ENCODE results near the gene CSMD2.

Gene CSMD2

DNA sequence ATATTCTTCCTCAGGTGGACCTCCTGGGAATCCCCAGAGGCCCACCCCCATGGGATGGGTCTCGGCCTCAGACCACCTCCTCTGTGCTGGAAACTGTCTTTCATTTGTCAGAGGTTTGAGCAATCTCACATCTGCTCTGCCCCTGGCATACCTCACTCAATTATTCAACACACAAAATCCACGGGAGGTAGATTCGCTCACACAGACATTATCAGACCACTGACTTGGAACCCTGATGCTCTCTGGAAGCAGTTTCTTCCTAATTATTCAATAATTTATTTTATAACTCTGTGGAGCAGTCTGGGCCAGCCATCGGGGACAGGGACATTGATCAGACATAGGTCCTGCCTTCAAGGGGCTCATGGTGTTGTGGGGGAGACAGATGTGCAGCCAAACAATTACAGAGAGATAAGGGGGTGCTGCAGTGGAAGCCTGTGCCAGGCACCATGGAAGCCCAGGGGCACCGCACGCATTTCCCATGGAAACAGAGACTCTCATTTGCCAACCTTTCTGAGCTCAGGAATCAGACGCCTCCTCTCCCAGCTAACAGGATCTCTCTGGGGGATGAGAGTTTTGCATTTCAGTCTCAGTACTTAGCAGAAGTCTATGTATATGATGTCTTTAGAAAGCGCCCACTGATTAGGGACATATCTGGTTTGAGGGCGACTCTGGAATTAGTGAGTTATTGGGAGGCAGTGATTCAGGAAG is 204.7 kb downstream of the CSMD2 start:
- TF ChIP-seq, protein P1, sequence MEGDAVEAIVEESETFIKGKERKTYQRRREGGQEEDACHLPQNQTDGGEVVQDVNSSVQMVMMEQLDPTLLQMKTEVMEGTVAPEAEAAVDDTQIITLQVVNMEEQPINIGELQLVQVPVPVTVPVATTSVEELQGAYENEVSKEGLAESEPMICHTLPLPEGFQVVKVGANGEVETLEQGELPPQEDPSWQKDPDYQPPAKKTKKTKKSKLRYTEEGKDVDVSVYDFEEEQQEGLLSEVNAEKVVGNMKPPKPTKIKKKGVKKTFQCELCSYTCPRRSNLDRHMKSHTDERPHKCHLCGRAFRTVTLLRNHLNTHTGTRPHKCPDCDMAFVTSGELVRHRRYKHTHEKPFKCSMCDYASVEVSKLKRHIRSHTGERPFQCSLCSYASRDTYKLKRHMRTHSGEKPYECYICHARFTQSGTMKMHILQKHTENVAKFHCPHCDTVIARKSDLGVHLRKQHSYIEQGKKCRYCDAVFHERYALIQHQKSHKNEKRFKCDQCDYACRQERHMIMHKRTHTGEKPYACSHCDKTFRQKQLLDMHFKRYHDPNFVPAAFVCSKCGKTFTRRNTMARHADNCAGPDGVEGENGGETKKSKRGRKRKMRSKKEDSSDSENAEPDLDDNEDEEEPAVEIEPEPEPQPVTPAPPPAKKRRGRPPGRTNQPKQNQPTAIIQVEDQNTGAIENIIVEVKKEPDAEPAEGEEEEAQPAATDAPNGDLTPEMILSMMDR (IDR thresholded peaks at IDR 0.05; ENCODE audit: control insufficient read depth, extremely low read depth, insufficient read depth) = no peak
- DNase-seq (ENCODE audit: low read depth) = no peak

DNA sequence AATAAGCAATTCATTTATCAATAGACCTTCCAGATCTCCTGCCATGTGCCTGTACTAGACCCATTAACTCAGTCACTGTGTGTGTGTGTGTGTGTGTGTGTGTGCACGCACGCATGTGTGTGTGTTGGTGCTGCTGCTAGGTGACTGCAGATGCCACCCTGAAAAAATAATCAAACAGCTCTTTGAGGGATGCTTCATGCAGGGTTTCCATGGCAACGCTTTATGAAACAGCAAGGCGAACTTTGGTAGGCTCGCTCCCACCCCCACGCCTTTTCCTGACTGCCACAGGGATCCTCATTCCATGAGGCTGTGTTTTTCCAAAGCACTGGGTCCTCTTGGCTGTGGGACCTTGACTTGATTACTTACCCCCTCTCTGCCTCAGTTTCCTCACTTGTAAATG is 207.2 kb downstream of the CSMD2 start:
- DNase-seq (ENCODE audit: low read depth) = no peak
- TF ChIP-seq, protein P1 (IDR thresholded peaks at IDR 0.05; ENCODE audit: control insufficient read depth, extremely low read depth, insufficient read depth) = no peak

More for the DNA sequence above, 204.7 kb downstream of the CSMD2 start:
- no peak overlapping the region for H3K4me3 ChIP-seq (ENCODE audit: low read depth, low read length)

DNA sequence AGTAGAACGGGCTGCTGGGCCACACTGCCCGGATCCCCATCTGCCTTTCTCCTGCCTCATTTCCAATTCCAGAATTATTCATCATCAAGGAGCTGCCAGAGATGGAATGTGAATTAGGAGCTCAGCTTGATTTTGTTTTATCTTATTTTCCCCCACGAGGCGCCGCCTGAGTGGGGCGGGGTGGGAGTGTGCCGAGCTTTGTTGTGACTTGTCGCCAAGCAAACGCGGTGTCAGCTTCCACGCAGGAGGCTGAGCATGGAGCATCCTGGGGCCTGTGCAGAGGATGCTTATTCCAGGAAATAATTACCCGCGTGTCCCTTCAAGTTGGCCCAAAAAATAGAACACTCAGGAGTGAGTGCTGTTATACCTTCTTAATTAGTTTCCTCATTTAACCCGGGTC is 209.9 kb downstream of the CSMD2 start:
- H3K4me3 ChIP-seq (ENCODE audit: low read depth, low read length) = no peak overlapping the region
- DNase-seq (ENCODE audit: low read depth) = no peak
- TF ChIP-seq, protein P1 (IDR thresholded peaks at IDR 0.05; ENCODE audit: control insufficient read depth, extremely low read depth, insufficient read depth) = no peak

More for the DNA sequence above, 207.2 kb downstream of the CSMD2 start:
- no peak overlapping the region for H3K4me3 ChIP-seq (ENCODE audit: low read depth, low read length)

DNA sequence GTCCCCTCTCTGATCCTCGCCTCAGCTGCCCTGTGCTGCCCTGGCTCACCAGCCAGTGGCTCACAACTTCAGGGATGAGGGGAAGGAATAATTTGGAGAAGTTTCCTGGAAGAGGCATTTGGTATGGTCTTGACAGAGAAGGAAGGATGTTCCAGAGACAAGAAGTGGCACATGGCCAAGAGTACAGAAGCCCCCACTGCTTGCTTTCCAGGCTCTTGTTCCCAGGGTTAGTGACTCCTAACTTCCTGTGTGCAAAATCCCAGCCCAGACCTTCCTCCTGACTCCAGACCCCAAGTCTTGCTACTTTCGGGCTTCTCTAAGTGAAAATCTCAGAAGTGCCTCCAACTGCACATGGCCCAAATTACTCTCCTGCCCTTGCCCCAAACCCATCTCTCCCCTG is 215.5 kb downstream of the CSMD2 start:
- TF ChIP-seq, protein P1 (IDR thresholded peaks at IDR 0.05; ENCODE audit: control insufficient read depth, extremely low read depth, insufficient read depth) = no peak
- no peak overlapping the region for H3K4me3 ChIP-seq (ENCODE audit: low read depth, low read length)
- DNase-seq (ENCODE audit: low read depth) = no peak

DNA sequence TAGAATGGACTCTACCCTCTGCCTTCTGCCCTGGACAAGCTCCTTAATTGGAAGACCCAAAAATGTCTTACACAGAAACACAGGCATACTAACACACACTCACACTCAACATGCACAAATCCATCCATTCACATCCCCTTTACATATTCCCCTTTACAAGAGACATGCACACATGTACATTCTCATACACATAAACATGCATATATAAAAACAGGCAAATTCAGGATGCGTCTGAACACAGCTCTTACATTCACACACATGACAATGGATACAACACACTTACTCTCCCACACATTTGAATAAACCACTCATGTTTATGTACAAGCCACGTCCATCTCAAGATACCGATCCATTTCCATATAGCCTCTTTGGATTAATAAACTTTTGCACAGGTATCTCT is 216.7 kb downstream of the CSMD2 start:
- H3K4me3 ChIP-seq (ENCODE audit: low read depth, low read length) = no peak overlapping the region
- TF ChIP-seq, protein P1 (IDR thresholded peaks at IDR 0.05; ENCODE audit: control insufficient read depth, extremely low read depth, insufficient read depth) = no peak
- no peak for DNase-seq (ENCODE audit: low read depth)

DNA sequence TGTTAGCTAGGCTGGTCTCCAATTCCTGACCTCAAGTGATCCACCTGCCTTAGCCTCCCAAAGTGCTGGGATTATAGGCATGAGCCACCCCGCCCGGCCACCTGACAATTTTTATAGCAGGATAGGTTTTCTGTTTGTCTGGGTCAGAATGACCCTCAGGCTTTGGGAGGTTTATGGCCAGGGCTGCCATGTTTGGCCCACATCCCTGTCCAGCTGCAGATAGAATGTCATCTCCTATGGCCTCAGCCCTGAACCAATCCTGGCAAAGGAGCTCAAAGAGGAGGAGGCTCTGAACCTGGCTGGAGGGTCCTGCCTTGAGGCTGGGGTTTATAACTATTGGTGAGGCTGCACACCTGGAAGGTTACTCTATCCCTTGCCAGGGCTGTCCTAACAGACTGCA is 218.2 kb downstream of the CSMD2 start:
- no peak for DNase-seq (ENCODE audit: low read depth)
- TF ChIP-seq, protein P1 (IDR thresholded peaks at IDR 0.05; ENCODE audit: control insufficient read depth, extremely low read depth, insufficient read depth) = no peak
- H3K4me3 ChIP-seq (ENCODE audit: low read depth, low read length) = no peak overlapping the region

DNA sequence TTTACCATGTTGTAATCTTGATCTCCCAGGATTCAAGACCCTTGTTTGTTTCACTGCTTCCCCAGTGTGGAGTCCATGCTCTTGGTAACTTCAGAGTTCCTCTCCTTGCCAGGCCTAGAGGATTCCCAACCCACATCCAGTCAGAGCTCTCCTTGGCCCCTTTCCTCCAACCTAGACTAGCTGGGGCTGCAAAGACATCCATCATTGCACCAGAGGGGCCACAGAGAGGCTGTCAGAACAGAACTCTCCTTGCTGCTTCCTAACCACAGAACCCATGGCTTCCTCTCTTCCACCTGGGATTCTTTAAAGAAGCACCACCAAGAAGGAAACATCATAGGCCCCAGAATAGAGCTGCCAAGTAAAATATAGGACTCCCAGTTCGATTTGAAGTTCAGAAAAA is 220.2 kb downstream of the CSMD2 start:
- DNase-seq (ENCODE audit: low read depth) = no peak
- no peak overlapping the region for H3K4me3 ChIP-seq (ENCODE audit: low read depth, low read length)
- TF ChIP-seq, protein P1 (IDR thresholded peaks at IDR 0.05; ENCODE audit: control insufficient read depth, extremely low read depth, insufficient read depth) = no peak

Measured in LNCaP clone FGC (cell line).